Non-pigmented ciliary epithelial cell (primary cell): ENCODE data around the gene VPS26A.
"Not testable (repeated sequence)": the region's sequence is repeated elsewhere in the genome, so short reads cannot be mapped to it uniquely, and the experiment has no call there.

ENCODE experiments used
- DNase-seq: peaks from one replicate; pipeline ENCODE4 v3.0.0-alpha.2; 2010; ENCODE audit warnings: low read depth

Gene VPS26A

DNA sequence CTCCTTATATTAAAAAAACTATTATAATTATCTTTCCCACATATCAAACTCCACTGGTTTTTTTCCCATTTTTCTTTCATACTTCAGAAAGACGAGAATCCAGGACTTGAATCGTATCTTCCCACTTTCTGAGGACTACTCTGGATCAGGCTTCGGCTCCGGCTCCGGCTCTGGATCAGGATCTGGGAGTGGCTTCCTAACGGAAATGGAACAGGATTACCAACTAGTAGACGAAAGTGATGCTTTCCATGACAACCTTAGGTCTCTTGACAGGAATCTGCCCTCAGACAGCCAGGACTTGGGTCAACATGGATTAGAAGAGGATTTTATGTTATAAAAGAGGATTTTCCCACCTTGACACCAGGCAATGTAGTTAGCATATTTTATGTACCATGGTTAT, 20.2 kb upstream of the VPS26A start:
- DNase-seq, result no peak

DNA sequence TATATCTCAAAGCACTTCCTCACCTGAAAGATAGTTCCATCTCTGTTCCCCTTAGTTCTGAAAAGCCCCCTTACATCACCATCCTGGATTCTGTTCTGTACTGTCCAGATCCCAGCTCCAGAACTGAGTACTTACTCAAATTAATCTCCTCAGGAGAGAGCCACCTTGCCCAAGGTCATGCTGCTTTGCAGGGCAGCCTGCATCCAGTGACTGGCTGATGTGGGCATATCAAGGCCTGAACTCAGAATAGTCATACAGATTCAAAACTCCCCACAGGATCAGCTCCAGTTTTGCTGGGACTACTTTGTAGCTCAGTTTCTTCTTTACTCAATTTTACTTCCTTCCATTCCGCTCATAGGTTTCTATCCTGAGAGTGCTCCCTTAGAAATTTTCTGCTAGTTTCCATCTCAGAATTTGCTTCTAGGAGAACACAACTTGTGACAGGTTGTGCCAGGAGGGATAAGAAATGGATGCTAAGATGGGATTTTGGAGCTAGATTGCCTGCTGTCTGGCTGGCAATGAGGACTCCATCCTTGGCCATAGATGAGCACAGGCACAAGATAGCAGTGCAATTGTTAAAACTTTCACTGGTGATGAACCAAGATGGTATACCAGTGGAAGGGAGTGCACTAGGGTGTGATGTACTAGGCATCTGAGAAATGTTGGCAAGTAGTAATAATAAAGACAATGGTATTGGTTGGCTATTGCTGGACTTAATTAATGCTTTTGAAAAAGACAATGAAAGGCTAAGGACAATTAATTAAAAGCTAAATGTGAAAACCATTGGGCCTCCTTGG, 18.8 kb upstream of the VPS26A start:
- no peak for DNase-seq

DNA sequence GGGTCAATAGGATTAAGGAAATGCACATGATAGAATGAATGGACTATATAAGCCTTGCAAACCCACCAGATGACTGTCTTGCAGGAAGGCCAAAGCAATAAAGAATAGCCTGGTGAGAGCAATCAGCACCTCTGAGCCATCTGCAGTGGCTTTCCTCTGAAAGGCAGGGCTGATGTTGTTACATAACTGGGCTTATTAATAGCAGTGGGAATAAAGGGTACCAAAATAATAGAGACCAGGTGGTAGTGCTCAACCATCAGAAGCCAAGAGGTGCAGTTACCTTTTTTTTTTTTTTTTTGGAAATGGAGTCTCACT, 16.8 kb upstream of the VPS26A start:
- no peak for DNase-seq

DNA sequence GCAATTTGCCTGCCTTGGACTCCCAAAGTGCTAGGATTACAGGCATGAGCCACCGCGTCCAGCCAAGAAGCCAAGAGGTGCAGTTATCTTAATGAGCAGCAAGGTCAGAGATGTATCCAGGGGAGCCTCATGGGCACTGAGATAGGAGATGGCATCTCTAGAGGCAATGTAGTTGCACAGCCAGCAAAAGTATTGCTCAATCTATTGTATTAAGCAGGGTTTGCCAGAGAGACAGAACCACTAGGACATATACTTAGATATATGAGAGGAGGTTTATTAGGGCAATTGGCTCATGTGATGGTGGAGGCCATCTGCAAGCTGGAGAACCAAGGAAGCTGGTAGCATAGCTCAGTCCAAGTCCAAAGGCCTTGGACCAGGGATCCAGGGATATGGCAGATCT, 16.3 kb upstream of the VPS26A start:
- no peak for DNase-seq

DNA sequence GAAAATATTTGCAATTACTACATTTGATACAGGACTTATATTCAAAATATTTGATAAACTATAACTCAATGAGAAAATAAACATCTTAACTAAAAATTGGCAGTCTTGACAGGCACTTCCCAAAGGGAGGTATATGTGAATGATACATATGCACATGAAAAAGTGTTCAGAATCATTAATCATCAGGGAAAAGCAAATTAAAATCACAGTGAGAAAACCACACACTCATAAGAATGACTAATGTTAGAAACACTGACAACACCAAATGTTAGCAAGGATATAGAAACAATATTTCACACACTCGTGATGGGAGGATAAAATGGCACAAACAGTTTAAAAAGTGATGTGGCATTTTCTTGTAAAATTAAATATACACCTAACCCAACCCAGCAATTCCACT, 4.1 kb upstream of the VPS26A start:
- DNase-seq, result no peak

DNA sequence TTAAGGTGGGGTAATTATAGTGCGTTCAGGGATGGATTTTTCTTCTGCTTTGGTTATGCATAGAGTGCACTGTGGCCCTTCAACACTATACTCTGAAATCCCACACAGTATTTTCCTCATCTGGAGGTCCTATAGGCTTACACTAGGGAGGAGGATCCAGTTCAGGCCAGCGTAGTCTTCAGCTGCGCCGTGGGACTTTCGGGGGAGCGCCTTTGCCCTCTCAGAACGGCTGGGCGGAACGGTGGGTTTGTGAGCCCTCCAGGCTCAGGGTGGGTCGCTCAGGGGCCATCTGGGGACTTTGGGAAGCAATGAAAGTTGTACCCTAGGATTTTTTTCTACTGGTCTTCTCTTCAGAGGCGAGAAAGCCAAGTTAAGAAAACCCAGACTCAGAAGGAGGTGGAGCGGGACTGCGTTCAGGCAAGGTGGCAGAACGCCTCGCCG, 652 bp upstream of the VPS26A start:
- peak; percentile 19 for DNase-seq

DNA sequence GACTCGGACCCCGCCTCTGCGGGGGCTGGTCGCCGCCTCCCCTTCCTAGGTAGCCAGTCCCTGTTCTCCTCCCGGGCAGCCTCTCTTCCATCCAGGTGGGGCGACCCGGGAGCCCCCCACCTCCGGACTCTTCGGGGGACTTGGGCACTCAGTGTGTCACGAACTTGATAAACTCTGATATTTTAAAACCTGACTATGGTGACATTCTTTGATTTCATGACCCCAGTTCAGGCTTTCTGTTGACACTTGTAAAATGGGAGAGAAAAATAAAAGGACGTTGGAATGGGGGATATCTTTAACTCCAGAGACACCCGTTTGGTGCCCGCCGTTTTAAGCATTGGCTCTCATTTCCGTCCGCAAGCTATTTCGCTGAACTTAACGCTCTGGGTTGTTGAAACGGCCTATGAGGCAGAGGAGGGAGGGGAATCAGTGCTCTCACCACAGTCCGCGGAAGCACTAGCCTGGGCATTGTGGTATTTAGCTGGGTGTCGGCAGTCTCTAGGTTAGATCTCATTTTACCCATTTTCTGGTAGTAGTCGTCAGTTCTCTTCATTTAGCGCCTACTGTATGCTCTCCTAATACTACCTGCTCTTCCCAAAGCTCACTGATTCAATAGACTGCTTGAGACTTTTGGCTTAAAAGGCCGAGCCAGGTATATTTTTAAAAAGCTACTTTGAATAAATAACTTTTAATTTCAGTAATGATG, 738 bp downstream of the VPS26A start:
- DNase-seq, result peak; percentile 10

DNA sequence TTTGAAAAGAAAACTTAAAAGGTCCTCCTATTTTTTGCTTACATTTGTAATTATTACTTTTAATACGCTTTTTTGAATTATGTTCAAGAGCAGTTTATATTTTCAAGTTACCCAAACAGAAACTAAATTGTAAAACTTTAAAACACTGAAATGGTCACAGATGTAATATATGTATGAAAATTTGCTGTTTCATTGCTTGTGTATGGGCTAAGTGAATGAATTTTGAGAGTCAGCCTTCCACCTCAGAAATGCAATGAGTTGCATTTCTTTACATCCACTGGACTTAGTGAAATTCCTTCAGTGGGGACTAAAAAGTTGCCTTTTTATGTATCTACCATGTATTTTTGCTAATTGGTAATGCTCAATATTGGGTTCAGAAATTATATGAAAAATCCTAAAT, 1.6 kb downstream of the VPS26A start:
- DNase-seq, result no peak

DNA sequence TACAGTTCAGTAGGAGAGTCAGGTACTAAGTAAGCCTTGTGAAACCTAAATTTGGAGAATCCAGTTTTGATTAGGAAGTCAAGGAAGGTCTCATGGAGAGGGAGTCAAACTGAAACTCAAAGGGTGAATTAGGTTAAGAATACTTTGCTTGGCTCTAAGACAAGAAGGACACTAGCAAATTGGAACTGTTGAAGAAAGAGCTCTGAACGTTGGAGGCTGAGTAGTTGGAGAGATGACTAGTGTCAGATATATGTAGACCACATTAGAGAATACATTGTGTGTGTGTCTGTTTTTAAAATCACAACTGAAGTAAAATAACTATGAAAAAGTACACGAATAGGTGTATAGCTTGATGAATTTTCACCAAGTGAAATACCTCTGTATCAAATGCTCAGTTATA, 6.3 kb downstream of the VPS26A start:
- peak; percentile 14 for DNase-seq

DNA sequence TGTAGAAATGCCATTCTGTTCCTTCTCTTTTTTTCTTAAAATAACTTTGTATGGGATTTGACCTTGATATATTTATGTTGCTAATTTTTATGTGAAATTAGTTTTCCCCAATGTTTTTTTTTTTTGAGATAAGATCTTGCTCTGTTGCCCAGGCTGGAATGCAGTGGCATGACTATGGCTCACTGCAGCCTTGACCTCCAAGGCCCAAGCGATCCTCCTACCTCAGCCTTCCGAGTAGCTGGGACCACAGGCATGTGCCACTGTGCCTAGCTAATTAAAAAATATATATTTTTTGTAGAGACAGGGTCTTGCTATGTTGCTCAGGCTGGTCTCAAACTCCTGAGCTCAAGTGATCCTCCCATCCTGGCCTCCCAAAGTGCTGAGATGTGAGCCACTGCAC, 16.0 kb downstream of the VPS26A start:
- no peak for DNase-seq

DNA sequence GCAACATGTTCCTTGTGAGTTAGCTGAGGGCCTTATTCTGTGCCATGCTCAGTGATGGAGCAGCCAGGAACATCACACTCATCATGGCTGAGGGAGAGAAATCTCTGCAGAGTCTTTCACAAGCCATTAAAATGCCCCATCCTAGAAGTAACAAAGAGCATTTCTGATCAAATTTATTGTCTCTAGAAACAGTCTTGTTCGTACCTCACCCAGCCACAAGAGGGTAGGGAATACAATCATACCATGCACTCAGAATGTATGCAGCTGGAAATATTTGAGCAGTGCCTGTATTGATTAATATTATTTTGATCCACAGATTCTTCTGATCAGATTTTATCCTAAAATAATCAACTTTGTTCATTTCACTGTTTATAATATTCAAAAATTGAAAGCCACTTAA, 17.3 kb downstream of the VPS26A start:
- DNase-seq, result no peak

DNA sequence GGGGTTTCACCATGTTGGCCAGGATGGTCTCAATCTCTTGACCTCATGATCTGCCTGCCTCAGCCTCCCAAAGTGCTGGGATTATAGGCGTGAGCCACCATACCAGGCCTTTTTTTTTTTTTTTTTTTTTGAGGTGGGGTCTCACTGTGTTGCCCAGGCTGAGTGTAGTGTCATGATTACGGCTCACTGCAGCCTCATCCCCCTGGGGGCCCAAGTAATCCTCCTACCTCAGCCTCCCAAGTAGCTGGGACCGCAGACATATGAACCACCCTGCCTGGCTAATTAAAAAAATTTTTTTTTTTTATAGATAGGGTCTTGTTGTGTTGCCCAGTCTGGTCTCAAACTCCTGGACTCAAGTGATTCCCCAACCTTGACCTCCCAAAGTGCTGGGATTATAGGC, 18.1 kb downstream of the VPS26A start:
- DNase-seq, result not testable (repeated sequence)

DNA sequence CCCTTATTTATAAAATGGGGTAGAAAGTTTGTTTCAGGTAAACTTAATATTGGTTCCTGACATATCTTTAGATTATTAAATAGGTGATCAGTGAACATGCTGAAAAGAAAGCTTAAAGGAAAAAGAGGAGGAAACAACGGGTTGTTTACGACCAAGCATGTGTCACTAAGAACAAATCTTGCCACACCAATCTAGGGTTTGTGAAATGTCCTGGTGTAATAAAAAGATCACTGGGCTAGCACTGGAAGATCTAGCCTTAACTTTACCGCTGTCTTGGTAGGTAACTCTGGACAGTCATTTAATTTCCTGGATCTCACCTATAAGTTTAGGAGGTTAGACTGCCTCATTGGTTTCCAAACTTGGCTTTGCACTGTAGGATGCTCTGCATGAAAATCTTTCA, 19.0 kb downstream of the VPS26A start:
- no peak for DNase-seq

DNA sequence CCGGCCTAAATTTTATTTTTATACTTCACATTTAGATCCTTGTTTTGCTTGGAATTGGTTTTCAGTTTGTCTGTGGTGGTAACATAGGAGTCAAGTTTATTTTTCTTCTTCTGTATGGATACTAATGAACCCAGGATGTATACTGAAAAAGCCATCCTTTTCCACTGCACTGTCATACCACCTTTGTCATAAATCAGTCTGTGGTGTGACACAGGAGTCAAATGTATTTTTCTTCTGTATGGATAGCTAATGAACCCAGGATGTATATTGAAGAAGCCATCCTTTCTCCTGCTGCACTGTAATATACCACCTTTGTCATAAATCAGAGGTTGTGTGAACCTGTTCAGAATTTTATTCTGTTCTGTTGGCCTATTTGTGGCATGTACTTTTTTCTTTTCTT, 21.4 kb downstream of the VPS26A start:
- DNase-seq, result no peak

DNA sequence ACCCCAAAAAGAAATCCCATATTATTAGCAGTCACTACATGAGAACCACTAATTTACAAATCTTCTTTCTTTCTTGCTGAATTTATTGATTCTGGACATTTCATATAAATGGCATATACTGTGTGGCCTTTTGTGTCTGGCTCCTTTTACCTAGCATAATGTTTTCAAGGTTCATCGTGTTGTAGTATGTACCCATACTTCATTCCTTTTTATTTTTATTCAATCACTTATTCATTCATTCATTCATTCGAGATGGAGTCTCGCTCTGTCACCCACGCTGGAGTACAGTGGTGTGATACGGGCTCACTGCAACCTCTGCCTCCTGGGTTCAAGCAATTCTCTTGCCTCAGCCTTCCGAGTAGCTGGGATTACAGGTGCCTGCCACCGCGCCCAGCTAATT, 21.9 kb downstream of the VPS26A start:
- DNase-seq, result no peak

DNA sequence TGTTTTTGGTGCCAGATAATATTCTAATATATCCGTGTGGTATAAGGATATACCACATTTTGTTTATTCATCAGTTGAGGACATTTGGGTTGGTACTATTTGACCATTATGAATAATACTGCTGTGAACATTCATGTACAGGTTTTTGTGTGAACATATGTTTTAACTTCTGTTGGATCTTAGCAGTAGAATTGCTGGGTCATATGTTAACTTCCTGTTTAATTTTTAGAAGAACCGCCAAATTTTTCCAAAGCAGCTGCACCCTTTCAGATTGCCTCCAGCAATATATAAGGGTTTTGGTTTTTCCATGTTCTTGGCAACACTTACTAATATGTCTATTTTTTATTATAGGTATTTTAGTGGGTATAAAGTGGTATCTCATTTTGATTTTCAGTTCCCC, 22.8 kb downstream of the VPS26A start:
- DNase-seq, result no peak

DNA sequence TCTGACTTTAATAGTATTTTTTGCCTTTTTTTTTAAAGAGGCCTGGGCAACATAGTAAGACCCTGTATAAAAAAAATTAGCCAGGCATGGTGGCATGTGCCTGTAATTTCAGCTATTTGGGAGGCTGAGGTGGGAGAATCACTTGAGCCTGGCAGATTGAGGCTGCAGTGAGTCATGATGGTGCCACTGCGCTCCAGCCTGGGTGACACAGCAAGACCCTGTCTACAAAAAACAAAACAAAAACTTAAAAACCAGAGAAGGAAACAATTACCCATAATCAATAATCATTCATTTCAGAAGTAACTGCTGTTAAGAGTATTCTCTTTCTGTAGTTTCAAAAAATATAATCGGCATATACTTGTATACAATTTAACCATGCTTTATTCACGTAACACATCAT, 28.0 kb downstream of the VPS26A start:
- no peak for DNase-seq

DNA sequence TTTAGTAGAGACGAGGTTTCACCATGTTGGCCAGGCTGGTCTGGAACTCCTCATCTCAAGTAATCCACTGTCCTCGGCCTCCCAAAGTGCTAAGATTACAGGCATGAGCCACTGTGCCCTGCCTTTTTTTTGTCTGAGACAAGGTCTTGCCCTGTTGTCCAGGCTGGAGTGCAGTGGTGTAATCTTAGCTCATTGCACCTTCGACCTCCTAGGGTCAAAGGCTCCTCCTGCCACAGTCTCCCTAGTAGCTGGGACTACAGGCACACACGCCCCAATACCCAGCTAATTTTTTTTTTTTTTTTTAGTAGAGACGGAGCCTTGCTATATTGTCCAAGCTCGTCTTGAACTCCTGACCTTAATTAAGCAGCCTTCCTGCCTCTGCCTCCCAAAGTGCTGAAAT, 29.2 kb downstream of the VPS26A start:
- DNase-seq, result no peak

DNA sequence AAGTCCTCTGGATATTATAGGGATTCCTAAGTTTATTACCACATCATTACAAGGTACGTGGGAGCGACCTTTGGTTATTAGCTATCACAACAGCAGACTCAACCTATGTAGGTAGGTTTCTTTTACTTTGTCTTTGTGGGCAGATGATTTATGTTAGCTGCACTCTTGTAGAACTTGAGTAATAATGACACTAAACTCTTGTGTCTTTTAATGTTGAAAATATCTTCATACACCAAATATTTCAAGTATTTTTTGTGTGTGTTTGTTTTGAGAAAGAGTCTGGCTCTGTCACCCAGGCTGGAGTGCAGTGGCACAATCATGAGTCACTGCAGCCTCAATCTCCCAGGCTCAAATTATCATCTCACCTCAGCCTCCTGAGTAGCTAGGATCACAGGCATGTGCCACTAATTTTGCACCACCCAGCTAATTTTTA, 36.8 kb downstream of the VPS26A start:
- DNase-seq, result no peak

DNA sequence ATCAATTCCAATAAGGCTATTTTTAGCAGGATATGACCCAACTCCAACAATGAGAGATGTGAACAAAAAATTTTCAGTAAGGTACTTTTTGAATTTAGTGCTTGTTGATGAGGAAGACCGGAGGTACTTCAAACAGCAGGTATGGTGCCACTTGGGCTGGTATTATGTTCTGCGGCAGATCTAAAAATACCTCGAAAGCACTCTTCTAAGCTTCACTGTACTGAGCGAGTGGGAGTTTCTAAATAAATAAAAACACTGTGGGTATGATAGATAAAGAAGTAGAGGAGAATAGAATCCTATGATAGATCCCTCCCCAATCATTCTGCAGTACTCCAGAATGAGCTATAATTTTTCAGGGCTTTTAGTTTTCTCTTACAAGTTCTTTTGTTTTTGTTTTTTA, 44.5 kb downstream of the VPS26A start:
- DNase-seq, result no peak

DNA sequence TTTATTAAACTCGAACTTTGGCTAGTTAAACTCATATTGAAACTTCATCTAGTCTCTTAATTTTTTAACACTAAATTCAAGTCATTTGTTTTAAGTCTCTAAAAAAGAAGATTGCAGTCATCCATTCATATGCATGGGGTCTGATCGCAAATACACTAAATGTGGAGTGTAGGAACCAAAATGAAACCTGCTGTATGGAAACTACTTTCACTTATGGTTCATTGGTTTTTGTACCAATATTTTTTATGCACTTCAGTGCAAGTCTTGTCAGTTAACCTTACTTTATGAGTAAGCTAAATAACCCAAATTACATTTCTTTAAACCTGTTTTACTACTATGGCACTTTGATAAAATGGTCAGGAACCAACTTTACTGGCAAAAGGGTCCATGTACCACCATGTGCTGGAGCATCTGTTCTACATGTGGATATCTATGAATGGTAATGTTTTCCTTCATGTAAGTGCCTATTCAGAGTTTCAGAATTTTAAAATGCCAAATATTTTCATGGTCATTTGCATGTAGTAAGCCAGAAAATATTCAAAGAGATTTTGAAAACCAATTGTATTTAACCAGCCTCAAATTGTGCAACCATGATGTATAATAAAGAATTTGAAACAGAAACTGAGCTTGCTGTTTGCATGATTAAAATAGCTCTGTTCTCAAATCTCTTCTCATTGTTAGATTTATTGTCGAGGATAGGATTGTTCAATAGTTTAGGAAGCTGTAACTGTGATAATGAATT, 48.4 kb downstream of the VPS26A start:
- no peak for DNase-seq

DNA sequence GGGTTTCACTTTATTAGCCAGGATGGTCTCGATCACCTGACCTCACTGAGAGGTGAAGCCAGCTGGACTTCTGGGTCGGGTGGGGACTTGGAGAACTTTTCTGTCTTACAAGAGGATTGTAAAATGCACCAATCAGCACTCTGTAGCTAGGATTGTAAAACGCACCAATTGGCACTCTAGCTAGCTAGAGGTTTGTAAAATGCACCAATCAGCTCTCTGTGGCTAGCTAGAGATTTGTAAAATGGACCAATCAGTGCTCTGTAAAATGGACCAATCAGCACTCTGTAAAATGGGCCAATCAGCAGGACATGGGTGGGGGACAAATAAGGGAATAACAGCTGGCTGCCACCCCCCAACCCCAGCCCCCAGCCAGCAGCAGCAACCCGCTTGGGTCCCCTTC, 51.3 kb downstream of the VPS26A start:
- DNase-seq, result not testable (repeated sequence)

DNA sequence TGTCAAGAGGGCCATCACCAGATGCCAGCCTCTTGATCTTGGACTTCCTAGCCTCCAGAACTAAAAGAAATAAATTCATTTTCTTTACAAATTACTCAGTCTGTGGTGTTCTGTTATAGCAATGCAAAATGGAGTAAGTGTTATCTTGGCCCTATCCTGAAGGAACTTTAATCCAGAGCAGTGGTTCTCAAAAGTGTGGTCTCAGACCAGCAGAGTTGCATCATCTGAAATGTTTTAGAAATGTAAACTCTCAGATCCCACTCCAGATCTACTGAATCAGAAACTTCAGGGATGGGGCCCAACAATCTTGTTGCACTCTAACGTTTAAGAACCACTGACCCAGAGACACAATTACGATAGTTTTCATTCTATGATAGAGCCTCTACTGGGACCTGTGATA, 52.8 kb downstream of the VPS26A start:
- no peak for DNase-seq
